ENCODE measurements around the gene ITGB3BP. TPM values are rescaled to one million over a fixed set of nuclear protein-coding genes. Genes with fewer than 3 reads are reported as not detected.
"Not testable (repeated sequence)": the region's sequence is repeated elsewhere in the genome, so short reads cannot be mapped to it uniquely, and the experiment has no call there.

The ITGB3BP gene, protein sequence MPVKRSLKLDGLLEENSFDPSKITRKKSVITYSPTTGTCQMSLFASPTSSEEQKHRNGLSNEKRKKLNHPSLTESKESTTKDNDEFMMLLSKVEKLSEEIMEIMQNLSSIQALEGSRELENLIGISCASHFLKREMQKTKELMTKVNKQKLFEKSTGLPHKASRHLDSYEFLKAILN
- total RNA-seq (2021), result 46.6 and 47.2 TPM in 2 replicates
- long read RNA-seq, transcript ITGB3BP-201 (9 exons, 948 nt), result major isoform, 28 of 98 reads
- long read RNA-seq, transcript ITGB3BP-212 (10 exons, 1,285 nt), result minor isoform, 22 of 98 reads
- long read RNA-seq, partial matches to known transcripts, result 25 of 98 reads
- long read RNA-seq, other reads (novel, unspliced or antisense), result 15 of 98 reads

DNA sequence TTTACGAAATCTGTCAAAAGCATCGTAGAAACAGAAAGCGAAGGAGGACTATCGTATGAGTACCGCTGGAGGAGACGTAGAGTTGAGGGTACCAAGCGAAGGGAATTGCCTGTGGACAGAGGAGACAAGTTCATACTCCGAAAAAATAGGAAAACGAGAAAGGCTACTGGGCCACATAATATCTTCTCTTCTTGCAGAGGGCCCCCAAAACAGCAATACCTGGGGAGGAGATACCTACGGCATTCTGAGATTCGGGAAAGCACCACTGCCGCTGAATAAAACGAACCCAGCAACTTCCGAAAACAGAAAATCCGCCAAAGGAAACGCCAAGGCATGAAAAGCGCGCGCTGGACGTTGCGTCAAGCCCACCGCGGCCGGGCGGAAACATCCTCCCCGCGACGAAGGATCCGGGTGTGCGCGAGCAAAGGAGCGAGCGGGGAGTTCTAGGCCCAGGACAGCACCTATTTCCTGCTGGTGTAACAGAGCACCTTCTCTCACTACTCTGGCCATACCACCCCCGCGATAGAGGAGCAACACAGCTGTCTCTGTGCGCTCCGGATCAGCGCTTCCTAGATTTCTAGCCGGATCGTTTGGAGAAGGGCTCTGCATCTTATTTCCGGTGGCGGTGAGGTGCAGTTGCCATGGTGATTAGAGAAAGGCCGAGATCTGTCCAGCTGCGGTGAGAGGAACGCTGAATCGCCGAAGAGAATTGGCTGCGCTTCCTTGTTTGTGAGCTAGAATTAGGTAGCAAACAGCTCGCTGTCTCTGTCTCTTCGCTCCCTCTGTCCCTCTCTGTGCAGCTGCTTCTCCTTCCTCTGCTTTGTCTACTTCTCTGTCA lies at the start of gene ITGB3BP, which contains the start of gene EFCAB7:
ITGB3BP (minus strand) TSS at position 335 of the 838 bp plus-strand sequence; CDS start at position 243, 92 bp downstream.
EFCAB7 (plus strand) TSS at position 635 of the 838 bp plus-strand sequence. CDS start 2,048 bp downstream, outside the sequence.
- H3K4me1 ChIP-seq (ENCODE audit: insufficient read depth, low read length), result no peaks in the 10 kb centered on the region
- H3K23ac ChIP-seq (ENCODE audit: insufficient read length, low read depth, low read length), result no peak within 1 kb of the TSS
- no peak within 1 kb of the TSS for H3K56ac ChIP-seq (ENCODE audit: insufficient read length, low read depth, low read length)
- no peak within 1 kb of the TSS for H2AK5ac ChIP-seq (ENCODE audit: insufficient read length, low read length)
- no peak within 1 kb of the TSS for H2BK15ac ChIP-seq (ENCODE audit: low read depth, low read length)
- H3K79me2 ChIP-seq (ENCODE audit: insufficient read depth, low read length), result no peaks in the 10 kb centered on the region
- H3K4me3 Mint-ChIP-seq, result peak within 1 kb of the TSS; percentile 97
- TF ChIP-seq, protein P1, sequence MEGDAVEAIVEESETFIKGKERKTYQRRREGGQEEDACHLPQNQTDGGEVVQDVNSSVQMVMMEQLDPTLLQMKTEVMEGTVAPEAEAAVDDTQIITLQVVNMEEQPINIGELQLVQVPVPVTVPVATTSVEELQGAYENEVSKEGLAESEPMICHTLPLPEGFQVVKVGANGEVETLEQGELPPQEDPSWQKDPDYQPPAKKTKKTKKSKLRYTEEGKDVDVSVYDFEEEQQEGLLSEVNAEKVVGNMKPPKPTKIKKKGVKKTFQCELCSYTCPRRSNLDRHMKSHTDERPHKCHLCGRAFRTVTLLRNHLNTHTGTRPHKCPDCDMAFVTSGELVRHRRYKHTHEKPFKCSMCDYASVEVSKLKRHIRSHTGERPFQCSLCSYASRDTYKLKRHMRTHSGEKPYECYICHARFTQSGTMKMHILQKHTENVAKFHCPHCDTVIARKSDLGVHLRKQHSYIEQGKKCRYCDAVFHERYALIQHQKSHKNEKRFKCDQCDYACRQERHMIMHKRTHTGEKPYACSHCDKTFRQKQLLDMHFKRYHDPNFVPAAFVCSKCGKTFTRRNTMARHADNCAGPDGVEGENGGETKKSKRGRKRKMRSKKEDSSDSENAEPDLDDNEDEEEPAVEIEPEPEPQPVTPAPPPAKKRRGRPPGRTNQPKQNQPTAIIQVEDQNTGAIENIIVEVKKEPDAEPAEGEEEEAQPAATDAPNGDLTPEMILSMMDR (conservative IDR thresholded peaks at IDR 0.05), result no peak
- H3K4me1 Mint-ChIP-seq, result peaks cover 15 to 21% of the 10 kb centered on the region in 2 experiments
- H2BK12ac ChIP-seq (ENCODE audit: insufficient read length, low read depth, low read length), result no peak within 1 kb of the TSS
- H3K27ac Mint-ChIP-seq, result peak within 1 kb of the TSS; percentile 99
- peak; percentile 94 for DNase-seq
- no peaks in the 10 kb centered on the region for H3K9me3 ChIP-seq (ENCODE audit: control insufficient read depth, low read depth, low read length)
- WGBS (ENCODE audit: extremely low coverage, insufficient read length, low lambda C conversion rate), result no CpG with 5 or more reads among the region's 50 CpGs
- no peaks in the 10 kb centered on the region for H4K20me1 ChIP-seq (ENCODE audit: control insufficient read depth, insufficient read depth, insufficient read length)
- no peak within 1 kb of the TSS for H4K5ac ChIP-seq (ENCODE audit: insufficient read length, low read depth, low read length)
- H2BK5ac ChIP-seq (ENCODE audit: insufficient read length, low read length), result no peak within 1 kb of the TSS
- H2BK120ac ChIP-seq (ENCODE audit: low read depth, low read length, poor library complexity, severe bottlenecking), result no peak within 1 kb of the TSS
- H3T11ph ChIP-seq (ENCODE audit: low read length), result no peak within 1 kb of the TSS
- peak within 1 kb of the TSS; percentile 79 for H3K4me2 ChIP-seq (ENCODE audit: insufficient read depth, insufficient read length, low read length)
- no peaks in the 10 kb centered on the region for H3K27me3 ChIP-seq (ENCODE audit: insufficient read depth, low read length)
- H3K9me3 Mint-ChIP-seq, result no peaks in the 10 kb centered on the region
- peak within 1 kb of the TSS; percentile 89 for H3K18ac ChIP-seq (ENCODE audit: insufficient read length, low read depth, low read length)
- no peaks in the 10 kb centered on the region for H3K36me3 Mint-ChIP-seq (ENCODE audit: insufficient read depth in 1 of 3, low read depth in 3 of 3)
- H3K9ac ChIP-seq (ENCODE audit: extremely low read depth, insufficient read length, low read length), result peak within 1 kb of the TSS; percentile 86
- H3K79me1 ChIP-seq (ENCODE audit: insufficient read depth, low read depth, low read length, poor library complexity, severe bottlenecking), result no peaks in the 10 kb centered on the region
- peak within 1 kb of the TSS; percentile 97 for H2AFZ ChIP-seq (ENCODE audit: low read length)
- H3K27me3 Mint-ChIP-seq (ENCODE audit: low read depth), result no peaks in the 10 kb centered on the region
- no peak within 1 kb of the TSS for H3K4ac ChIP-seq (ENCODE audit: low read depth, low read length)
- H4K8ac ChIP-seq (replicated peaks; ENCODE audit: insufficient read length, low read depth, low read length), result no peak within 1 kb of the TSS
- H4K91ac ChIP-seq (ENCODE audit: insufficient read length, low read depth, low read length), result no peak within 1 kb of the TSS
- peaks cover 4% of the 10 kb centered on the region for H3K23me2 ChIP-seq (ENCODE audit: insufficient read length, low read depth, low read length, poor library complexity, severe bottlenecking)
- no peak within 1 kb of the TSS for H2BK20ac ChIP-seq (ENCODE audit: low read depth, low read length, poor library complexity, severe bottlenecking)
- H3K27ac ChIP-seq (ENCODE audit: insufficient read length, low read depth, low read length), result peak within 1 kb of the TSS; percentile 66
- peak within 1 kb of the TSS; percentile 90; the same call in 1 of the 2 replicates for H3K14ac ChIP-seq (ENCODE audit: insufficient read depth, low read length)

DNA sequence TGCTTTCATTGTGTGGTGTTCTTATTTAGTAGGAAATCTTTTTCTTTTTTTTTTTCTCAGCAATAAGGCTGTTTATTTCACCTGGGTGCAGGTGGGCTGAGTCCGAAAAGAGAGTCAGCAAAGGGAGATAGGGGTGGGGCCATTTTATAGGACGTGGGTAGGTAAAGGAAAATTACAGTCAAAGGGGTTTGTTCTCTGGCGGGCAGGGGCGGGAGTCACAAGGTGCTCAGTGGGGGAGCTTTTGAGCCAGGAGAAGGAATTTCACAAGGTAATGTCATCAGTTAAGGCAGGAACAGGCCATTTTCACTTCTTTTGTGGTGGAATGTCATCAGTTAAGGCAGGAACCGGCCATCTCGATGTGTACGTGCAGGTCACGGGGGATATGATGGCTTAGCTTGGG lies 49.7 kb upstream of the ITGB3BP start:
- H3K14ac ChIP-seq (ENCODE audit: insufficient read depth, low read length); H2BK120ac ChIP-seq (ENCODE audit: low read depth, low read length, poor library complexity, severe bottlenecking); H3K27me3 ChIP-seq (ENCODE audit: insufficient read depth, low read length); H3T11ph ChIP-seq (ENCODE audit: low read length); H3K9ac ChIP-seq (ENCODE audit: extremely low read depth, insufficient read length, low read length); H4K20me1 ChIP-seq (ENCODE audit: control insufficient read depth, insufficient read depth, insufficient read length); H3K27ac ChIP-seq (ENCODE audit: insufficient read length, low read depth, low read length); H4K91ac ChIP-seq (ENCODE audit: insufficient read length, low read depth, low read length); H3K79me2 ChIP-seq (ENCODE audit: insufficient read depth, low read length); H4K8ac ChIP-seq (replicated peaks; ENCODE audit: insufficient read length, low read depth, low read length); H3K18ac ChIP-seq (ENCODE audit: insufficient read length, low read depth, low read length); H3K23ac ChIP-seq (ENCODE audit: insufficient read length, low read depth, low read length); H4K5ac ChIP-seq (ENCODE audit: insufficient read length, low read depth, low read length); H2AFZ ChIP-seq (ENCODE audit: low read length); H2AK5ac ChIP-seq (ENCODE audit: insufficient read length, low read length); H3K79me1 ChIP-seq (ENCODE audit: insufficient read depth, low read depth, low read length, poor library complexity, severe bottlenecking); H3K36me3 Mint-ChIP-seq (ENCODE audit: insufficient read depth in 1 of 3, low read depth in 3 of 3); H3K4me2 ChIP-seq (ENCODE audit: insufficient read depth, insufficient read length, low read length); H3K4me1 ChIP-seq (ENCODE audit: insufficient read depth, low read length); H3K23me2 ChIP-seq (ENCODE audit: insufficient read length, low read depth, low read length, poor library complexity, severe bottlenecking); H2BK5ac ChIP-seq (ENCODE audit: insufficient read length, low read length); H3K4ac ChIP-seq (ENCODE audit: low read depth, low read length); H3K9me3 Mint-ChIP-seq; H3K27me3 Mint-ChIP-seq (ENCODE audit: low read depth); H2BK12ac ChIP-seq (ENCODE audit: insufficient read length, low read depth, low read length); H3K9me3 ChIP-seq (ENCODE audit: control insufficient read depth, low read depth, low read length); H2BK15ac ChIP-seq (ENCODE audit: low read depth, low read length); H3K56ac ChIP-seq (ENCODE audit: insufficient read length, low read depth, low read length); H2BK20ac ChIP-seq (ENCODE audit: low read depth, low read length, poor library complexity, severe bottlenecking): not testable (repeated sequence)
- Mint-ChIP-seq H3K4me3 (peak overlapping the region in 1 of 2 experiments; percentile 19; a peak in 2 of 5 replicates), H3K27ac (peak overlapping the region in 1 of 3 experiments; percentile 16; a peak in 5 of 7 replicates), H3K4me1 (peaks cover 23 to 25% of the 10 kb centered on the region in 2 experiments)
- no CpG with 5 or more reads among the region's 8 CpGs for WGBS (ENCODE audit: extremely low coverage, insufficient read length, low lambda C conversion rate)
- DNase-seq, result peak; percentile 76

All from H9 (cell line).